Muscle layer of duodenum (tissue), 2 donors: Measurements from ENCODE around the gene FAM120A.

Experiments
- H3K27ac ChIP-seq: one replicate; pipeline ENCODE4 v1.7.0; 2013; ENCODE audit warnings: mild to moderate bottlenecking, low read length
- H3K27me3 ChIP-seq: one replicate; pipeline ENCODE4 v1.7.0; 2013; ENCODE audit warnings: low read depth, mild to moderate bottlenecking, control low read depth, low read length
- H3K36me3 ChIP-seq, 2 donors: one replicate each; pipeline ENCODE4 v1.7.0; 2013; ENCODE audit warnings: low read length in 2 of 2, control low read depth in 1 of 2, mild to moderate bottlenecking in 1 of 2; ENCODE audit not compliant: insufficient read depth in 2 of 2, control insufficient read depth in 1 of 2
- H3K4me1 ChIP-seq, 2 donors: one replicate each; pipeline ENCODE4 v1.7.0; 2013; ENCODE audit warnings: low read length in 2 of 2, mild to moderate bottlenecking in 2 of 2, control low read depth in 1 of 2, moderate library complexity in 1 of 2; ENCODE audit not compliant: insufficient read depth in 2 of 2, control insufficient read depth in 1 of 2
- H3K4me3 ChIP-seq, 2 donors: one replicate each; pipeline ENCODE4 v1.7.0; 2013; ENCODE audit warnings: low read length in 2 of 2, low read depth in 1 of 2, mild to moderate bottlenecking in 1 of 2
- H3K9me3 ChIP-seq, 2 donors: one replicate each; pipeline ENCODE4 v1.7.0; 2013; ENCODE audit warnings: low read length in 2 of 2, control low read depth in 1 of 2, mild to moderate bottlenecking in 1 of 2; ENCODE audit not compliant: control insufficient read depth in 1 of 2
- donor health status: healthy.

FAM120A gene

GRCh38 chr9:93582115-93582514 lies 130.6 kb downstream of the FAM120A start:
- no peaks in the 10 kb centered on the region for H3K36me3 ChIP-seq
- no peaks in the 10 kb centered on the region for H3K27me3 ChIP-seq
- no peak overlapping the region for H3K4me3 ChIP-seq
- no peak overlapping the region for H3K27ac ChIP-seq
- H3K9me3 ChIP-seq = no peaks in the 10 kb centered on the region
- H3K4me1 ChIP-seq = peaks cover 22 to 56% of the 10 kb centered on the region in 2 donors

GRCh38 chr9:93582550-93582949 lies 131.1 kb downstream of the FAM120A start:
- H3K36me3 ChIP-seq = no peaks in the 10 kb centered on the region
- no peaks in the 10 kb centered on the region for H3K9me3 ChIP-seq
- H3K4me3 ChIP-seq = no peak overlapping the region
- no peaks in the 10 kb centered on the region for H3K27me3 ChIP-seq
- peaks cover 22 to 56% of the 10 kb centered on the region in 2 donors for H3K4me1 ChIP-seq
- H3K27ac ChIP-seq = no peak overlapping the region

DNA sequence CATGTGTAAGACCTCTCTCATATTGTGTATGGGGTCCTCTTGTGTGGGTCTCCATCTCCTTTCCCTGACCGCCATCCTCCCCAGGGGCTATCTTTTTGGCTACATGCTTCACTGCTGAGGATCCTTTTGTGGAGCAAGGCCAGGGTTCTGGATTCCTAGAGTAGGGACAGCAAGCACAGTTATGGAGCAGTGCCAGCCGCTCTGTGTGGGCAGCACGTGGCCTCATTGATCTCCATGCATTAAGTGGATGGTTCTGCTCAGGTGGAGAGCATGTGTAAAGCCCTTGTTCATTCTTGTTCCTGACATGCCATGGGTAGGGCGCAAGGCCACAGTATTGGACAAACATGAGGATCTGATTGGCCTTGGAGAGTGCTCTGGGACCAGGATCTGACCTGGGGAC lies 133.8 kb downstream of the FAM120A start:
- peaks cover 19 to 34% of the 10 kb centered on the region in 2 donors for H3K4me1 ChIP-seq
- H3K27me3 ChIP-seq = no peaks in the 10 kb centered on the region
- no peaks in the 10 kb centered on the region for H3K36me3 ChIP-seq
- H3K4me3 ChIP-seq = no peak overlapping the region
- H3K27ac ChIP-seq = no peak overlapping the region
- no peaks in the 10 kb centered on the region for H3K9me3 ChIP-seq

- no peaks in the 10 kb centered on the region for H3K9me3 ChIP-seq
- H3K27me3 ChIP-seq = no peaks in the 10 kb centered on the region
- H3K4me3 ChIP-seq = no peak overlapping the region
- no peaks in the 10 kb centered on the region for H3K36me3 ChIP-seq
- peaks cover 19 to 30% of the 10 kb centered on the region in 2 donors for H3K4me1 ChIP-seq
- H3K27ac ChIP-seq = no peak overlapping the region
Measured at GRCh38 chr9:93585695-93586094, 134.2 kb downstream of the FAM120A start.

GRCh38 chr9:93586290-93587057 lies 135.0 kb downstream of the FAM120A start:
- H3K27me3 ChIP-seq = no peaks in the 10 kb centered on the region
- H3K4me3 ChIP-seq = no peak overlapping the region
- no peaks in the 10 kb centered on the region for H3K36me3 ChIP-seq
- H3K27ac ChIP-seq = no peak overlapping the region
- no peaks in the 10 kb centered on the region for H3K9me3 ChIP-seq
- H3K4me1 ChIP-seq = peaks cover 18 to 28% of the 10 kb centered on the region in 2 donors

DNA sequence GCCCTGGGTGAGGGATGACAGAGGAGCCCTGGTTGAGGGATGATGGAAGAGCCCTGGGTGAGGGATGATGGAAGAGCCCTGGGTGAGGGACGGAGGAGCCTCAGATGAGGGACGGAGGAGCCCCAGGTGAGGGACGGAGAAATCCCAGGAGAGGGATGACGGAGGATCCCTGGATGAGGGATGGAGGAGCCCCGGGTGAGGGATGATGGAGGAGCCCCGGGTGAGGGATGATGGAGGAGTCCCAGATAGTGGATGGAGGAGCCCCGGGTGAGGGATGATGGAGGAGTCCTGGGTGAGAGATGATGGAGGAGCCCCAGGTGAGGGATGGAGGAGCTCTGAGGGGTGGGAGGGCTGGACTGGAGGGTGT lies 135.8 kb downstream of the FAM120A start:
- H3K9me3 ChIP-seq = no peaks in the 10 kb centered on the region
- H3K27me3 ChIP-seq = no peaks in the 10 kb centered on the region
- H3K4me1 ChIP-seq = peaks cover 10 to 26% of the 10 kb centered on the region in 2 donors
- no peak overlapping the region for H3K4me3 ChIP-seq
- no peaks in the 10 kb centered on the region for H3K36me3 ChIP-seq
- no peak overlapping the region for H3K27ac ChIP-seq

GRCh38 chr9:93587651-93588347 lies 136.3 kb downstream of the FAM120A start:
- H3K9me3 ChIP-seq = no peaks in the 10 kb centered on the region
- peaks cover 7 to 23% of the 10 kb centered on the region in 2 donors for H3K4me1 ChIP-seq
- H3K4me3 ChIP-seq = no peak overlapping the region
- H3K27me3 ChIP-seq = no peaks in the 10 kb centered on the region
- H3K36me3 ChIP-seq = no peaks in the 10 kb centered on the region
- H3K27ac ChIP-seq = no peak overlapping the region

DNA sequence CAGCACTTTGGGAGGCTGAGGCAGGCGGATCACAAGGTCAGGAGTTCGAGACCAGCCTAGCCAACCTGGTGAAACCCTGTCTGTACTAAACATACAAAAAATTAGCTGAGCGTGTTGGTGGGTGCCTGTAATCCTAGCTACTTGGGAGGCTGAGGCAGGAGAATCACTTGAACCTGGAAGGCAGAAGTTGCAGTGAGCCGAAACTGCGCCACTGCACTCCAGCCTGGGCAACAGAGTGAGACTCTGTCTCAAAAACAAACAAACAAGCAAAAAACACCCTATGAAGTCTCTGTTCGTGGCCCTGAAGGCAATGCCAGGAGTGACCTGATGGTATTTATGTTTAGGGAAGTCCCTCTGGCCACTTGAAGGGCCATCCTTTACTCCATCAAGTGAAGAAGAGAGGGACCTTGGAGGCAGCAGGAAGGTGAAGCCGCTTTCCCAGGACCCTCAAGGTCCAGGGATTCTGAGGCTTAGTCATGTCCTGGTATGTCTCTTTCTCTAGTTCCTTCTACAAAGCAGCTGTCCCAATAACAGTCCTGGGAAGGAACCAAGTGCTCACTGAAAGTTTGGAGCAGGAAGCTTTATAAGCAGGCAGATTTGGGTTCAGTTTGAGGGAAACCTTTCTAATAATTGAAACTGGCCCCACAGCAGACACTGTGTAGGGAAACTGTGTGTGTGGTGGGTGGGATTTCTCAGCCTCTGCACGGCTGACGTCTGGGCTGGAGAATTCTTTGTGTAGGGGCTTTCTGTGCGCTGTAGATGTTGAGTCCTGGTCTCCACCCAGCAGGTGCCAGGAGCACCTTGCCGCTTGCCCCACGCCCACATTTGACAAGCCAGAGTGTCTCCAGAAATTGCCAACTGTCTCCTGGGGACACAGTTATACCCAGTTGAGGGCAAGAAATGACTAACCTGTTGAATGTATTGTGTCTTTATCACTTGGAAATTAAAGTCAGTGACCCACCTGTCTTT lies 137.4 kb downstream of the FAM120A start:
- H3K27me3 ChIP-seq = no peaks in the 10 kb centered on the region
- no peaks in the 10 kb centered on the region for H3K9me3 ChIP-seq
- H3K4me3 ChIP-seq = no peak overlapping the region
- H3K36me3 ChIP-seq = no peaks in the 10 kb centered on the region
- no peak overlapping the region for H3K27ac ChIP-seq
- peaks cover 7 to 27% of the 10 kb centered on the region in 2 donors for H3K4me1 ChIP-seq

- Histone ChIP-seq H3K27ac (no peak overlapping the region), H3K27me3 (no peaks in the 10 kb centered on the region), H3K4me3 (no peak overlapping the region), H3K36me3 (no peaks in the 10 kb centered on the region), H3K9me3 (no peaks in the 10 kb centered on the region), H3K4me1 (peaks cover 7 to 35% of the 10 kb centered on the region in 2 donors)
Measured at GRCh38 chr9:93589688-93590087, 138.2 kb downstream of the FAM120A start.

- Histone ChIP-seq H3K27me3 (no peaks in the 10 kb centered on the region), H3K4me3 (no peak overlapping the region), H3K9me3 (no peaks in the 10 kb centered on the region), H3K27ac (no peak overlapping the region), H3K36me3 (no peaks in the 10 kb centered on the region), H3K4me1 (peaks cover 7 to 36% of the 10 kb centered on the region in 2 donors)
Measured at GRCh38 chr9:93590609-93591234, 139.2 kb downstream of the FAM120A start.
